T-helper 2 cell (primary cell): ENCODE measurements around the gene TRNP1.
A peak's percentile ranks its signal among the peaks of the same experiment; 100 is the strongest.
"Not testable (repeated sequence)": the region's sequence is repeated elsewhere in the genome, so short reads cannot be mapped to it uniquely, and the experiment has no call there.

Source experiments
- DNase-seq, 5 experiments: peaks; one replicate each; pipeline versions ENCODE4 v3.0.0 to v3.0.0-alpha.2; 2012 to 2022

TRNP1 gene

DNA sequence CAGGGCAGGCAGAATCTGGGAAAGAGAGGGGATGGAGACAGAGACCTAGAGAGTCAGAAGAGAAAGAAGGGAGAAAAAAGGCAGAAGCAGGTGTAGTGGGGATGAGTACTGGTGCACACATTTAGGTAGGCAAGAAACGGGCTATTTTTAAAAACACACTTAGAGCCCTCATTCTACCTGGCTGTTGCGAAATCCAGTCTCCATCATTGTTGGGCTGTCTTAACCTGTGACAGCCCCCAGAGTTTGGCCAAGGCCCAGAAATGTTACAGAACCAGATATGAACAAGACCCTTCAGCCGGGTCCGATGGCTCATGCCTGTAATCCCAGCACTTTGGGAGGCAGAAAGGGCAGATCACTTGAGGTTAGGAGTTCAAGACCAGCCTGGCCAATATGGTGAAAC, 20.7 kb upstream of the TRNP1 start:
- DNase-seq: no peak

DNA sequence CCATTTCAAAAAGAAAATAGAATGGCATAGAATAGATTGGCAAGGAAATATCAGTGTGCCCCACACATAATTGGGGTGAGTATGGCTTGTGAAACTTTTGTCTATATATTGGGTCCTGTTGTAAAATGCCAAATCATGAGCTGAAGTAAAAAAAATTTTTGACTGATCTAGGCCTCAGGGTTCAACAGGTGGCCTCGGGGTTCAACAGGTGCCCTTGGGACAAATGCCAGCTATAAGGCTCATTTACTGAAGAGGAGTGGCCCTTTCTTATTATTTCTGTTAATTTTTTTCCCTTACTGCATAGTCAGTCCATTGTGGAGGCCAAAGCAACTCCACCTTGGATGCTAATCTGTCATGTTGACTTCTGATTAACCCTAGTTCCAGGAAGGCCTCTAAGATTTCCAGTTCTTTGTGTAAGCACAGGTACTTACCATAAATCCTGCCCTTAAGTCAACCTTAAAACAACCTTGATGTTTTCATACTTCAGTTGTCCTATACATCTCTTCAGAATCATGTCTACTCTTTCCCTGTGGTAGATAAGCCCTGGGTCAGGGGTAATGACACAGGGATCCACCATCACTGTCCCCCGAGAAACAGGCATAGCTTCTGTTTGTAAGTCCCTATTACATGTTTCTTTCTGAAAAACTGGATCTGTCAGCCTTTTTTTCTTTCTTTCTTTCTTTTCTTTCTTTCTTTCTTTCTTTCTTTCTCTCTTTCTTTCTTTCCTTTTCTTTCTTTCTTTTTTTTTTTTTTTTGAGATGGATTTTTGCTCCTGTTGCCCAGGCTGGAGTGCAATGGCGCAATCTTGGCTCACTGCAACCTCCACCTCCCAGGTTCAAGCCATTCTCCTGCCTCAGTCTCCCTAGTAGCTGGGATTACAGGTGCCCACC, 16.6 kb upstream of the TRNP1 start:
- DNase-seq: no peak

DNA sequence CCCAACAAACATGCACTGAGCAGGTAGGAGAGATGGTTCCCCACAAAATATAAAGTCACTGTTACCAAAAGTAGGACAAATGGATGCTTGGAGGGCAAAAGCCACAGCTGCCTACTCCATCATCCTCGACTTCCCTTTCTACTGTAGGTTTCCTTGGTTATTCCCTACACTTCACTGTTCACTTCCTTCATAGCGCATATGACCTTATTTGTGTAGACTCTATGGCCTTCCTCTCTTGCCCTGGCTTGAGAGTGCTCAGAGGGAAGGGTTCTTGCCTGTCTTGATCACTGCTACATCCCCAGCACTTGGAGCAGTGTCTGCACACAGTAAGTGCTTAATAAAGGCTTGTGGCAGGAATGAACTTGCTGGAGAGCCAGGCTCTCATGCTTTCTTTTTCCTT, 14.6 kb upstream of the TRNP1 start:
- DNase-seq: no peak

DNA sequence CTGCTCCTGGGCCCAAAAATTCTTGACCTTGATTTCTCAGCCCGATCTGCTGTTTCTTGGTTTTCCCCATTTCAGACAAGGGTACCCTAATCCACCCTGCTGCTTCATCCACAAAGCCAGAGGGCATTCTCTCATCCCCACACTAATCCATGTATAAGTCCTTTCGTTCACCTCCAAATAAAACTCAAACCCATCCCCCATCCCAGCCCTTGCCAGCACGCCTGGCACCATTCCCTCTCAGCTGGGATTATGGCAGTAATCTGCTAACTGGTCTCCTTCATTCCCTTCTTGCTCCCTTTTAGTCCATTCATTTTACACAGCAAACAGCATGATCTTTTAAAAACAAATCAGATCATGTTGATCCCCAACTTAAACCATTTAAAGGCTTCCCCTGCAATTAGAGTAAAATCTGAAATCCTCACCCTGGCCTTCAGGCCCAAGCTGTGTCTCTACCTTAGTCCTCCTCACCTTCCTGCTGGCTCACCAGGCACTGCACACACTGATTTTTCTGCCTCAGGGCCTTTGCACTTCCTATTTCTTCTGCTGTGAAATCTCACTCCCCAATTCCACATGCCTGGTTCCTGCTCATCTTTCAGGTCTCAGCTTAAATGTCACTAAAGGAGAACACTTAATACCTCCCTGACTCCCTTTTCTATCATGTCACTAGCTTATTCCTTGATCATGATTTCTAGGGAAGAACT, 12.2 kb upstream of the TRNP1 start:
- no peak for DNase-seq

DNA sequence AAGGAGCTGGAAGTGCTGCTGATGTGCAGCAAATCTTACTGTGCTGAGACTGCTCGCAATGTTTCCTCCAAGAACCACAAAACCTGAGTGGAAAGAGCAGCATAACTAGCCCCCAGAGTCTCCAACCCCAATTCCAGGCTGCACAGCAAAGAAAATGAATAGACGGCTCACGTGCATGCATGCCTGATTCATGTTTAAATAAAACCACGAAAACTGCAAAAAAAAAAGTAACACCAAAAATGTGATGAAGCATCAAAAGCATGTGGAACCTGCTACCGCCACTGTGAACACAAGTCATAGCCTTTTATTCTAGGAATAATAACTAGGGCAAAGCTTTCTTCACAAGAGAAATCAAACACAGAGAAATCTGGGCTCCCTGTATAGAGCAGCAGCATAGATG, 9.6 kb upstream of the TRNP1 start:
- DNase-seq: no peak

DNA sequence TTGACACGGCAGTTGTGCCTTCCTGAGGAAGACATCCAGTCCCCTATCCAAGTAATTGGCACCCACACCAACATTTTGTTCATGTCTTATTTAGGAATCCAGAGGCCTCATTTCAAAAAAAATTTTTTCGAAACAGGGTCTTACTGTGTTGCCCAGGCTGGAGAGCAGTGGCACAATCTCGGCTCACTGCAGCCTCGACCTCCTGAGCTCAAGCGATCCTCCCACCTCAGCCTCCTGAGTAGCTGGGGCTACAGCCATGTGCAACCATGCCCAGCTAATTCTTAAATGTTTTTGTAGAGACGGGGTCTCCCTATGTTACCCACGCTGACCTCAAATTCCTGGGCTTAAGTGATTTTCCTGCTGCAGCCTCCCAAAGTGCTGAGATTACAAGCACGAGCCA, 9.2 kb upstream of the TRNP1 start:
- DNase-seq: no peak

DNA sequence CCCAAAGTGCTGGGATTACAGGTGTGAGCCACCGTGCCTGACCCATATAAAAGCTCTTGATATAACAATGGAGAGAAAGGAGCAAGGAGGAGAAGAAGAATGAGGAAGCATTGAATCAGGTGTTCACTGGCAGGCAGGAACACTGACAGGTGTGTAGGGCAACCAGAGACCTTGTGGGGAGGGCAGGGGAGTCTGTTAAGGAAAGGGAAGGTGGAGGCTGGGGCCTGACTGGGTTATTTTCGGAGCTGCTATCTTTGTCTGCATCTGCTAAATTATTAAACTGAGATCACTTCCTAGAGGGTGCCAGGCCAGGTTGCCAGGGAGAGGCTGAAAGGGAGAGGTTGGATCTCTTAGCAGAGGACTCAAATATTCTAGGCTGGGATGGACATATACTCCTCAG, 6.8 kb upstream of the TRNP1 start:
- DNase-seq: no peak

DNA sequence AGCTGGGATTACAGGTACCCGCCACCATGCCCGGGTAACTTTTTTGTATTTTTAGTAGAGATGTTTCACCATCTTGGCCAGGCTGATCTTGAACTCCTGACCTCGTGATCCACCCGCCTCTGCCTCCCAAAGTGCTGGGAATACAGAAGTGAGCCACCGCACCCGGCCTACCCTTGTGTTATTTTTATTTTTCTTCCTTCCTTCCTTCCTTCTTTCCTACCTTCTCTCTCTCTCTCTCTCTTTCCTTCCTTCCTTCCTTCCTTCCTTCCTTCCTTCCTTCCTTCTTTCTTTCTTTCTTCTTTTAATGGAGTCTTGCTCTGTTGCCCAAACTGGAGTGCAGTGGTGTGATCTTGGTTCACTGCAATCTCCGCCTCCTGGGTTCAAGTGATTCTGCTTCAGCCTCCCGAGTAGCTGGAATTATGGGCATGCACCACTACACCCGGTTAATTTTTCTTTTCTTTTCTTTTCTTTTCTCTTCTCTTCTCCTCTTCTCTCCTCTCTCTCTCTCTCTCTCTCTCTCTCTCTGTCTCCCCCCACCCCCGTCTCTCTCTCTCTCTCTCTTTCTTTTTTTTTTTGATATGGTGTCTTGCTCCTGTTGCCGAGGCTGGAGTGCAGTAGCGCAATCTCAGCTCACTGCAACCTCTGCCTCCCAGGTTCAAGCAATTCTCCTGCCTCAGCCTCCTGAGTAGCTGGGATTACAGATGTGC, 3.9 kb upstream of the TRNP1 start:
- not testable (repeated sequence) for DNase-seq

DNA sequence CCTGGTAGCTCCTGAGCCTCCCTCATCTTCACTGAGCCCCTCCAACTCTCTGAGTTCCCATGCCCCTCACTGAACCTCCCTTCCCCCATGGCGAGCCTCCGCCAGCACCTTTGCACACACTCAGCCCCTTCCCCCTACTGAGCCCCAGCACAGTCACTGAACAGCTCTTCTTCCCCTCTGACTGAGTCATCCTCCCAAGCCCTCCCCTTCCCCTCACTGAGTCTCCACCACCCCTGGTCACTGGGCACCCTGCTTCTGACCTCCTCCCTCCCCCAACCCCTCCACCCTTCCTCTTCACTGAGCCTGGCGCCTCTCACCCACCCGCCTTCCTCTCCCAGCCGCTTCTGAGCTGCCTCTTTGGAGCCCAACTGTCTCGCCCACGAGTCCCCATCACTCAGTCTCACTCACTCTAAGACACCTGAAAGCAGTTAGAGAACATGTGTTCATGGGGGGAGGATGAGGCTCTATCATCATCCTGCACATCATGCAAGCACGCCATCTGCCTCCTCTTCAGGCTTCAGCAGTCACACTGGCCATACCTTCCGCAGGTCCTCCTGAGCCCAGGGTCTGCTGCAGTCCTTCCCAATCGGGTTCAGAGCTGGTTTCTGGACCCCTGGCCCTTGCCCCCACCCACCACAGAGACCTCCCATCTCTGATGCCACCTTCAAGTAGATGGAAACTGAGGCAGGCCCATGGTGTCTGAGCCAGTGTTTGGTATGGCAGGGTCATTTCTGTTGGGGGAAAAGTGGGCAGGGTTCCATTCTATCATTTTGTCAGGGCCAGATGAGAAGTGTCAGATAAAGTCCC, 2.0 kb upstream of the TRNP1 start:
- peak in 1 of 5 experiments; percentile 10 for DNase-seq

DNA sequence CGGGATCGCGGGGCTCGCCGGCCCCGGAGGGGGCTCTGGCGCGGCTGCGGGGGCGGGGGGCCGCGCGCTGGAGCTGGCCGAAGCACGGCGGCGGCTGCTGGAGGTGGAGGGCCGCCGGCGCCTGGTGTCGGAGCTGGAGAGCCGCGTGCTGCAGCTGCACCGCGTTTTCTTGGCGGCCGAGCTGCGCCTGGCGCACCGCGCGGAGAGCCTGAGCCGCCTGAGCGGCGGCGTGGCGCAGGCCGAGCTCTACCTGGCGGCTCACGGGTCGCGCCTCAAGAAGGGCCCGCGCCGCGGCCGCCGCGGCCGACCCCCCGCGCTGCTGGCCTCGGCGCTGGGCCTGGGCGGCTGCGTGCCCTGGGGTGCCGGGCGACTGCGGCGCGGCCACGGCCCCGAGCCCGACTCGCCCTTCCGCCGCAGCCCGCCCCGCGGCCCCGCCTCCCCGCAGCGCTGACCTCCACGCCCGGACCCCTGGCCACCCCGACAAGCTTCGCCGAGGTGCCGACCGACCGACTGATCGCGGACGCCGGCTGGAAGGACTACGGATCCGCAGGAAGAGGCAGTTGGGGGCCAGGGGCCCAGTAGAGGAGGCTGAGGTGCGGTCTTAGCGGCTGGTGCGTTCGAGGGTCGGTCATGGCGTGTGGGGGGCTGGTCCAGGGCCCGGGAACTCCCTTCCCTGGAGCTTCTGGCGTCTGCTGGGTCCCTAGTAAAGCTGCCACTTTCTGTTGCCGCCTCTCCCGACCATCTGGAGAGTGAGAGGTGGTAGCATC, 711 bp downstream of the TRNP1 start:
- DNase-seq: peak in 3 of 5 experiments; percentile 4 to 47 (median 21)

DNA sequence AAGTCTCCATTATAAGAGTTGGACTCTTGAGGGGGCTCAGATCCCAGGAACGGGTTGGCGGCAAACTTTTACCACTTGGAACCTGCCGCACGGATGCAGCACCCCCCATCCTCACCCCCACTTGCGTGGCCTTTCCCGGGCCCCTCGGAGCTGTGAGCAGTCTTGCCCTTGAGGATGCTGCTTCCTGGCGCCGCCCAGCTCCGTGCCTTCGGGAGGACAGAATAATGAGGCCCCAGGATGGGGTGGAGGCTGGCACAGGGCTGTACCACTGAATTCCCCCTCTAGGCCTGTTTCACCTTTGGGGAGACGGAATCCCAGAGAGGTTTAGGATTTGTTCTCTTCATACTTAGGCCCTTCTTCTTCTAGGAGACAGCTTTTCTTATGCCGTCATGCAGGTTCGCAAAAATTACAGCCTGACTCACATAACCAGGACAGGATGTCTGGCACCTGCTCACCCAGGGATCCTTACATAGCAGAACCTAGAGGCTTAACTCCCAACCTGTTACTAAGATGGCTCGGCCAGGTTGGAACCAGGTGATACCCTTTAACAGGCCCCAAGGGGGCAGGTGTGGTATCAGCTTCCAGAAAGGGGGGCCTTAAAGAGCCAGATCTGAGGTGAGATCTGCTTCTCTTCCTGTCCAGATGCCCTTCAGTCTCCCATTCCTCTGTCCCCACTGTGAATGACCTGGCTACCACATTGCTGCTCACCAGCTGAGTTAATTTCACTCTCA, 1.5 kb downstream of the TRNP1 start:
- DNase-seq: no peak

DNA sequence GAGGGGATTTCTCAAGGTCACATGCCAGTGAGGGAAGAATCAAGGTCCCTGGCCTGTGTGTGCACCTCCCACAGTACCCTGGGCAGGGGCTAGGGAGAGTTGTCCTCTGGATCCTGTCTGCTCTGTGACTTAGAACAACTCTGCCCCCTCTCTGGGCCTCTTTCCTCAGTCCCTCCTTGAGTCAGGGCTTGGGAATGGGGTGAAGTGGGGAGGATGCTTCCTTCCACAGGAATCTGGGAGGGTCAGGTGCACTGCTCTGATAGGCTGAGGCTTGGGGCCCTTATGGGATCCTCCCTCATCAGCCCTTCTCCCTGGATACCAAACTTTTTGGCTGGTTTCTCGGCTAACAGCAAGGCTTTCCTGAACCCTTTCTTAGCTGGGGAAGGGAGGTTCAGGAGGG, 2.5 kb downstream of the TRNP1 start:
- no peak for DNase-seq

DNA sequence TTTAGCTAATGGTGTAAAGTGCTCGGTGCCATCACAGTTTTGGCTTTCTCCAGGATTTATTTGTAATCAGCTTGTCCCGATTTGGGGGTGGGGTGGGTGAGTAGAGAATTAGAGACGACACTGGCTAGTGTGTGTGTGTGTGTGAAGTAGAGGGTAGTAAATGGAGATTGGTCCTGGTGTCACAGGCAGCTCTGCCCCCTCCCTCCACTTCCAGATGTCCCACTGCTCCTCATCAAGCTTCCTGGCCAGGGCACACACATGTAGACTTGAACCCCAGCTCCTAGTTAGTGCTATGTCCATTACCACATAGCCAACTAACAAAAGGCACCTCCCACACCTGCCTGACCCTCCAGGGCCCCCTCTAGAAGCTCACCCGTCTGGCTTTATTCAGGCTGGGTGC, 3.2 kb downstream of the TRNP1 start:
- DNase-seq: no peak

DNA sequence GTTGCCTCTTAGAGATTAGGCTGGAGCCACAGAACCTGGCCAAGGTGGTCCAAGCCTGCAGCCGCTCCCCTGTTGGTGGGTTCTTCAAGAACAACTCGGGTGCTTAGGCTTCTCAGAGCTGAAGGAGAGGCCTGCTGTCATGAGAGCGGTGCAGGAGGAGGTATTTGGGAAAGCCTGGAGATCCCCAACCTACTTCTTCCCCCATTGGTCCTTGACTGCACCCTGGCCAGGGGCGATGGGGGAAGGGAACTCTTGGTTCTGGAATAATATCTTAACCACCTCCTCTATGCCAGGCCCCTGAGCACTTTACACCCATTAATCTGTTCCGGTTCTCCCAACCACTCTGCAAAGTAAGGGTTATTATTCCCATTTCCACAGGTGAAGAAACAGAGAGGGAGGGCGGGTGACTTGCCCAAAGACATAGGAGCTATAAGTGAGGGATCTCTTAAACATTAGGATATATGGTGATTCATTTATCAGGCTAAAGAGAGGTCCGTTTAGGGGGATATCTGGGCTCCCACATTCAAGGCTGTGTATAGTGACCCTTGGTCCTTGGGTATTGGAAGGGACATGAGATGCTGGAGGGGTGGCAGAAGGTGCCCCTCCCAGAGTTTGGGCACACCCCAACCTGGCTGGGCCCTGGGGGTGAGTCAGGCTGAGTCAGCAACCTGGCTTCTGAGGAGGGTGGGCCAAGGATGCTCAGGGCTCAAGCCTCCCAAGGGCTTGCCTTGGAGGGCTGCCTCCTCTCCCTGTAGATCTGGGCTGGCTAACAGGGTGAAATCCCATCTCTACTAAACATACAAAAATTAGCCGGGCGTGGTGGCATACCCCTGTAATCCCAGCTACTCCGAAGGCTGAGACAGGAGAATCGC, 5.2 kb downstream of the TRNP1 start:
- no peak for DNase-seq

DNA sequence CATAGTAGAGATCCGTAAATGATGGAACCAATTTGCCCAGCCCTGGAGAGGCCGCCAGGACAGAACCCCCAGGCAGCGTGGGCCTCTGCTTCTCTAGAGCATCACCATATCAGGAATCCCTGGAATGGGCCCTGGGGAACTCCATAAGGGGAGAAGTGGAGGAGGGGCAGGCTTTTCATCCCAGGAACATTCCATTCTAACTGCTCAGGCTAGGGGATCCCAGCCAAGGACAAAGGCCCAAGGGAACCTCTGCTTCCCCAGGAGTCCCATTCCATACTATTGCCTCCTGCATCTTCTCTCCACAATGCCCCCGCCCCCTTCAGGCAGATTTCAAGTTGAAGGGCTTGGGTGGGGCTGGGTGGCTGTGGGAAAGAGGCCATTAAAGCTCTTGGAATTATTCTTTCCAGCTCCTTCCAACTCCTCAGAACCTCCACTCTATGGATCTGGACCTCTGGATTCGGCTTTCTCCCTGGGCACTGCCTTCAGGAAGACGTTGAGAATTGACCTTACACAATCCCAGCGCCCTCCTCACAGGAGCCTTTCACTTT, 6.0 kb downstream of the TRNP1 start:
- no peak for DNase-seq

DNA sequence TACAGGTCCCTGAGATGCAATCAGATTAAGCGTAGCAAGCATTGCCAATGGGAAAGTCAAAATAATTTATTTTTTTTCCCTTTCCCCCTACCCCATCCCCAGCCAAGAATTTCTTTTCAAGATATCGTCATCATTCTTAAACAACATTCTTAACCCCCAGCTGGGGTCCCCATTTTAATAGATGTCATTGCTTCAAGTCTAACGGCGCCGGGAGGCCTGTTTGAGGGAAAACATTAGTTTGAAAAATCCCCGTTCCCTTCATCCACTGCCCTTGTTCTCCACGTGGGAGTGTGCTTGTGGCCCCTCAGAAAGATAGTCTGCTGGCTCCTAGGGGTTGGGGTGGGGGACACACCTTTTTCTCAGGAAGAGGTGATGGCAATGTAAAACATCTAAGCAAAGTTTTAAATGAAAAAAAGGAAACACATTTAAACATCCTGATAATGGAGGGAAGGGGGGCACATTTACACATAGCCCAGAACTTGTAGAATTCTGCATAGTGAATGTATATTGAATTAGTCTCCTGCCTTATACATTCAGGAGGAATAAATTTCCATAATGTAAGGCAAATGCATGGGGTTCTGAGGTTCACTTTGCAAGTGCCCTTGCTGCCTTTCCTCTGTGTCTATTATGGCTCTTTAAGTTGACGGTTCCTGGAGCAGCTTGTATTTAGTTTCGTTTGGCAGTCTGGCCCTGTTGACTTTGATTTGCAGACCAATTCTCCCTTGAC, 6.8 kb downstream of the TRNP1 start:
- no peak for DNase-seq

DNA sequence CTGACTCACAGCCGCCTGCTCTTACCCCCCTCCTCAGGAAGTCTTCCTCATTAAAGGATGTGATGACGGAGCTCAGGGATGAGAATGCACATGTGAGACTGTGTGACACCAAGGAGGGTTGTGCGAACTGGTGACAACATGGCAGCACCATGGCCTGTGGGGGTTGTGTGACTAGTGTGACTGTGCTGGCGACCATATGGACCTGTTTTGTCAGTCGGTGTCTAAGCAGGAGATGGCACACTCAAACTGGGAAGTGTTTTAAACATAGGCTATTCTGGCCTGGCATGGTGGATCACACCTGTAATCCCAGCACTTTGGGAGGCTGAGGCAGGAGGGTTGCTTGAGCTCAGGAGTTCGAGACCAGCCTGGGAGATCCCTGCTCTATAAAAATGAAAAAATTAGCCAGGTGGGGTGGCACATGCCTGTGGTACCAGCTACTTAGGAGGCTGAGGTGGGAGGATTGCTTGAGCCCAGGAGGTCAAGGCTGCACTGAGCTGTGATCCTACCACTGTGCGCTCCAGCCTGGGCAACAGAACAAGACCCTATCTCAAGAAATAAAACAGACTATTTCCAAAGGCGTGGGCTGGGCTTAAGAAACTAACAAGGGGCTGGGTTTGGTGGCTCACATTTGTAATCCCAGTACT, 7.4 kb downstream of the TRNP1 start:
- DNase-seq: no peak

DNA sequence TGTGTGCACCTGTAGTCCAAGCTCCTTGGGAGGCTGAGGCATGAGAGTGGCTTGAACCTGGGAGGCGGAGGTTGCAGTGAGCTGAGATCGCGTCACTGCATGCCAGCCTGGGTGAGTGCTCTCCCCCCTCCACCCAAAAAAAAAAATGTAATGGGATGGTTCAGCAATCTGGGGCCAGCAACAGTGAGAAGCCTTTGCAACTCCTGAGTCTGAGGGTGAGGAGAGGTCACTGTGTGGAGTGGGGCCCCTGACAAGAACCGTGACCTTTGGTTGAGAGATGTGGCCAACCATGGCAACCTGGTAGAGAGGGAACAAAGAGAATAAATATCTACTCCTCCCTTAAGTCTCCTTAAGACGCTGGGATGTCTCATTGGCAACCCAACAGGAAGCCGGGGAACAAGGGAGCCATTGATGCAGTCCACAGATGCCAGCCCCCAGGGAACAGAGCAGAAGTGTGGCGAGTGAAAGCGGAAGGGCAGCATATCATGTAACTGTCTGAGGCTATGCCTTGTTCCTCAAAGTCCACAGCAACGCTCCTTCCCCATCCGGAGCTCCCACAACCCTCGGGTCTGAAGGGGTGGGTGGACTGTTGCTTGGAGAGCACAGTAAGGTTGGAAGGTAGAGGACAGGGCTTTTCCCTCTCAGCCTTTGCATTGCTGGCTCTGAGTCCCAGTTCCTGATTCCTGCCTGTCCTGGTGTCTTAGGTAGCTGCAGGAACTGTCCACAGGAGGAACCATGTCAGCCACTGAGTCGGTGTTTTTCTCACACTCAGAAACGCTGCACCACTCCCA, 8.3 kb downstream of the TRNP1 start:
- no peak for DNase-seq
